HG02884 (cell line): ENCODE measurements around the gene WHRN.
A peak's percentile ranks its signal among the peaks of the same experiment; 100 is the strongest.

Experiments
- ATAC-seq: cut with Tn5 transposase; IDR thresholded peaks from one replicate; pipeline ENCODE4 v1.9.1; 2021; ENCODE audit warnings: mild to moderate bottlenecking, moderate library complexity; ENCODE audit not compliant: unreplicated experiment

Gene WHRN

GRCh38 chr9:114505187-114506081 lies at the start of gene WHRN:
WHRN (minus strand) TSS chr9:114505473; CDS start chr9:114504801, 672 bp downstream.
- ATAC-seq, result peak; percentile 77

- no peak for ATAC-seq
Measured at GRCh38 chr9:114553202-114553601, 47.9 kb upstream of the WHRN start.

DNA sequence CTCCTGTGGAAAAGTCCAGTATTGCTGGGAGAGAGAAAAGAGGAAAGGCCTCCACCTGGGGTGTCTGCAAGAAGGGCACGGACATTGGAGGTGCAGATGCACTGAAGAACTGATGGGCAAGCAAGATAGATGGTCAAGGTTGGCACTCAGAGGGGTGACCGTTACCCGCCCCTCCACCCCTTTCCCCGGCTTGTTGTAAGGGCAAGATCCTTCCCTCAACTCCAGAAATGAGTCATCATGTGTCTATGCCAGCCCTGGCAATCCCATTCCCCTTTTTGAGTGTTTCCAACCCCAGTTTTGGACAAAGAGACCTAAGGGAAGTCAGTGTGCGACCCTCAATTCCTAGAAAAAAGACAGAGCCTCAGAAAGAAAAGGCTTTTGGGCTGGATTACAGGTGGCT lies 47.4 kb upstream of the WHRN start:
- ATAC-seq, result no peak

DNA sequence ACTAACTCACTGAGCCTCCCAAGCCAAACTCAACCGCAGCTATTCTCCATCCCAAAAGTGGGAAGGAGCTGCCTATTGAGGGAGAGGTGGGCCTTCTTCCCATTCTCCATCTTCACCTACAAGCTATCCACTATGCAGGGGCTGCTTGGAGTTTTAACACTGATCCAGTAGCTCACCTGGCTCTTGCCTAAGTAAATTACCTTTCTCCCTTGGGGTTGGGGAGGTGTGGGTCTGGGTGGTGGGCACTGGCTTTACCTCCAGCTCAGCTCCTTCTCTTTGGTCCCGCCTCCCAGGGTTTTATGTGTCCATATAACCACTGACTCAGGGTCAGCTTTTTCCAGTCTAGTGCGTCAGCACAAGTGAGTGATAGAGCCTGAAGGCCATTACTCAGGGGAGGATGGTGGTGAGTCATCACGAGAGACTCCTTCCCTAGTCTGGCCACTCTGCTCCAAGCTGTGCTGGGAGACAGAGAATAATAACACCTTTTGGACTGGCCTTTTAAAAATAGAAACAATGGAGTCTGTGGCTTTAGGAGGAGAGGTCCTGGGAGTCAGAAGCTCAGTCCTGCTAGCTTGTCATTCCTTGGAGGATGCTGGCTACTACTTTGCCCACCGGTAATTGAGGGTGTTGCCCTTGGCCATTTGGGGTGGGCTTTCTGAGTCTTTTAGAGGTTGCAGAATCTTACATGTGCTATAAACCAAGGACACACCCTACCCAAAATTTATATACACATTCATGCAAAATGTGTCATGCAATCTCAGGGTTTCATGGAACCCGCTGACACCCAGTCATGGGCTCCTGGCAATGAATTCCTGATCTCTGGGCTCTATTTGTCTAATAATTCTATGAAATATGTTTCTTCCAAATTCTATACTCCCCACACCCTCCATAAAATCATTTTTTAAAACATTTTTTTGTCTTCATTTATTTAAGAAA lies 46.7 kb upstream of the WHRN start:
- no peak for ATAC-seq

DNA sequence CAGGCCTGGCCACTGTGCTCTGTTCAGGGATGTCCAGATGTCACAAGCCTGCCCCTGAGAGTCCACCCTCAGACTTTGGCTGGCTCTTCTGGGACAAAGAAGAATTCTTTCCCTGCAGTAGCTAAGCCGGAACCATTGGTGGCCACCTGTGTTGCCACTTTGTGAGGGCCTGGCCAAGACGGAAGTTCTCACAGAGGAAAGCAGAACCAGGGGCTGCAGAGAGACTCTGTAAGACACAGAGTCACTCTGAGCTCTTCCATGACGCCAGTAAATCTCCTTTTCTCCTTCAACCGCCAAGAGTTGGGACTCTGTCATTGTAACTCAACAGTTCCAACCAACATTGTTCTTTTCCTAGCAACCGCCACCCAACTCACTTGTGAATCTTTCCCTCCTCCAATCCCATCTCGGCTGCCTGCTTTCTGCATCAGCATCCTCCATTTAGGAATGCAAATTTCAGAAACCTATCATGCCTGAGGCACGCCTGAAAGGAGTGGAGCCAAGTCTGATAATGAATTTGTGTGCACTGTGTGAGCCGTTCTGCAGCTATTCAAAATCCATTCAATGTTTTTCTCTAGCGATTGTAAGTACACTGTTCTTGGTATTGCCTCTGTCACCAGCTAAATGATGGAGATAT lies 44.5 kb upstream of the WHRN start:
- no peak for ATAC-seq

DNA sequence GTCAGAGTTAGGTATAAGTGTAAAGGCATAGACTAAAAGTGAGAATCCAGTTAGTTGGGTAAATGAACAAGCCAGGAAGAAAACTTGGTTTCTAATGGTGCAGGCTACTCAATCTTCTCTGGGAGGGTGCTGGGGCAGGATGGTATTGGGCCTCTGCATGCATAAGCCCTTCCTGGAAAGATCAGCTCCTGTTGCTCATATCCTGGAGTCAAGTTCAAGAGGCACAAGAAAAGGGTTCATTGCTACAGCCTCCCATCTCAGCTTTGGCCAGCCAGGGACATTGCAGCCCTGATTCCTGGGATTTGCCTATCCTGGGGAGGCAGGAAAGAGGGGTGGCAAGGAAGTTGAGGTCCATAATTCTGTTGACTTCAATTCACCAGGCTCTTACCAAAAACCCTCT lies 41.6 kb upstream of the WHRN start:
- no peak for ATAC-seq

GRCh38 chr9:114545055-114545454 lies 39.8 kb upstream of the WHRN start:
- ATAC-seq, result no peak

DNA sequence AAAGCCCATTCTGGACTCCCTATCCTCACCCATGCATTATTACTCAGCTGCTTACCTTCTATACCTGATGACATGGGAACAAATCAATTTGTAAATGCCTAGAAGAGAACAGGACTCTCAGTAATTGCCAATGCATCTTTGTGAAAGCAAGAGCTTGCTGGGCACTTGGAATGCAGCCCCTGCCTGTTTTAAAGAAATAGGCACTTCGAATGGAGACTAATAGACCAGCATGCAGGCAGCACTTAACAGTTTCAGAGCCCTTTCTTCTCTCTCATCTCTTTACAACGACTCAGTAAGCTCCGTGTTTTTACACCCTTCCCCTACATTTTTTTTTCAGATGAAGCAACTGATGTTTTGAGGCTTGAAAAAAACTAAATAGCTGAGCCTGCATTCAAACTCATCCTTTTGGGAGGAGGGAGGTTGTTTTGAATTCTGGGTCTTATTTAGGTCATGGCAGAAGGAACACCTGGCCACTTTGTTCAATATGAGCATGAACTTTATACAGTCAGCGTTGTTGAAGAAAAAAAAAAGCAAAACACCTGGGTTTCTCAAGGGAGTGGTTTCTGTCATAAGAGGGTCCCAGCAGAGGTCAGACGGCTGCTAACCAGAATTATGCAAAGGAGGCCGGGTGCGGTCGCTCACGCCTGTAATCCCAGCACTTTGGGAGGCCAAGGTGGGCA lies 34.6 kb upstream of the WHRN start:
- no peak for ATAC-seq

GRCh38 chr9:114538241-114538640 lies 33.0 kb upstream of the WHRN start:
- peak; percentile 52 for ATAC-seq

- no peak for ATAC-seq
Measured at GRCh38 chr9:114532561-114533237, 27.4 kb upstream of the WHRN start.

- no peak for ATAC-seq
Measured at GRCh38 chr9:114529285-114529684, 24.0 kb upstream of the WHRN start.

DNA sequence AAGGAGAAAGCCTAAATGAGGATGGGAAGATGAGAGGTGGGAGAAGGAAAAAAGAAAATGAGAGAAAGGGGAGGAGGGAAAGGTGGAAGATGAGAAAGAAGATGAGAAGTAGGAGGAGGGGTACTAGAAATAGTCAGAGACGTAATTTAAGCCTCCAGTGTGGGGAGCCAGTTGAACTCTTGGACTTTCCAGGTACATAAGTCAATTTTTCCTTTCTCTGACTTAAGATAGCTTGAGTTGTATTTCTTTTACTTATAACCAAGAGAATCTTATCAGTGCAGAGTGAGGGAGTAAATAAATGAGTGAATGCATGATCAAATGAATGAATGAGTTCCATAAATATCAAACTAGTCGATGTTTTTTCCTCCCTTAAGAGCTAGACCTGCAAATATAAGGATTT lies 21.5 kb upstream of the WHRN start:
- no peak for ATAC-seq

DNA sequence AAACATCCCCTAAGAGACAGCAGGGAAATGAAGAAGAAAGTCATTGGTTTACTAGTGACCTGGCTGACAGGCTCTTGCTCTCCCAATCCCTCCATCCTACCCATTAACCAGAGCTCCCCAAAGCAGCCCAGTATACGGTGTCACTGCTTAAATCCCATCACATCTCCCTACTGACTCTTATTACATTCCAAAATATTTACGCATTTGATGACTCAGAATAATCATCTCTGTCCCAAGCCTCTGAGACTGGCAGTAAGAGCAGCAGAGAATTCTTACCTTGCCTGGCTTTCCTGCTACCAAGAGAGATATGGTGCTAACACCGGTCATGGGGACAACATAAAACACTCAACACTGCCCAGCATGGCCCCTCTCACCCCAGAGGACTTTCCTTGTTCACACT lies 20.2 kb upstream of the WHRN start:
- no peak for ATAC-seq

GRCh38 chr9:114524247-114524681 lies 19.0 kb upstream of the WHRN start:
- ATAC-seq, result no peak

- no peak for ATAC-seq
Measured at GRCh38 chr9:114522847-114523246, 17.6 kb upstream of the WHRN start.

GRCh38 chr9:114522286-114522685 lies 17.0 kb upstream of the WHRN start:
- ATAC-seq, result no peak

DNA sequence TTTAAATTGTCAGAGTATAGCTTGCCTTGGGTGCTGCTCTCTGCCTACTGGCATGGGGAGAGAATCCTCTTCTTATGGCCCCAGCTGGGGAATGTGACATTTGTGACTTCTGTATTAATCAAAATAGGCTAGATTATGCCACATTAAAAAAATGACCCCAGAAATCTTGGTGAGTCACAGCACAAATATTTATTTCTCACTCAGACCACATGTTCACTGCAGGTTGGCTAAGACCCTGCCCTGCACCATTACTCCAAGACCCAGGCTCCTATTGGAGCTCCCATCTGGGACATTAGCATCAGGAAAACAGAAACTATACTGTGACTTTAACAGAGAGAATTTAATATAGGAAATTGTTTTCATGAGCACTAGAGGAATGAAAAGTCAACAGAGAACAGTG lies 16.6 kb upstream of the WHRN start:
- no peak for ATAC-seq

DNA sequence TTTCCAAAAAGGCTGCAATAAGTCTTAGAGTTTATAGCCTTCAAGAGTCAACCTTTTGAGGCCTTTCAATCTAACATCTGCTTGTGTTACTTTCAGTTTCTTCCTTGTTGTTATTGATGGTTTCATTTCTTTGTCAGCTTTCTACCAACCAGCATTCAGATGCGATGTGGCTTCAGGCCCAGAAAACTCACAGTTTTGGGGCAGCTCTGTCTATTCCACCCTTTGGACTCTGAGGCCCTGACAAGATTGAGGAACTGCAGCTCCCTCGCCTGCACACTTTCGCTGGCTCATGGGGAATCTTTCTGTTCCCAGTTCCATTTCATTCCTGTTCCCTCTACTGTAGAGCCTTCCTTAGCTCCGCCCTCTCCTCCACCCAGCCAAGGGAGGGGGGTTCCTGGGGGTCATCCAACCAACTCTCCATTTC lies 13.3 kb upstream of the WHRN start:
- ATAC-seq, result peak; percentile 65

GRCh38 chr9:114518120-114518519 lies 12.8 kb upstream of the WHRN start:
- no peak for ATAC-seq

DNA sequence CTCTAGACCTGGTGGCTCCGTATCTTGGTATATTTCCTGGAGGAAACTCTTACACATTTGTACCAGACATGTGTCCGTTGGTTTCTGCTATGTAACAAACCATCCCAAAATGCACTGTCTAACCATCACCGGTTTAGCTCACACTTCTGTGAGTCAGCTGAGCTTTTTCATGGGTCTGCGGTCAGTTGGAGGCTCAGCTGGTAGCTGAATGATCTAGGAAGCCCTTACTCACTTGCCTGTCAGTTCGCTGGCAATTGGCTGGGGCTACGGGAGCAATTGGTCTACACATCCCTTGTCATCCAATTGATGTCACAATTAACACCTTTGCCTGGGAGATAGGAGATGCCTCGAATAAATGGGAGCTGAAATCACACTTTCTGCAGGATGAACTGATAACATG lies 11.6 kb upstream of the WHRN start:
- no peak for ATAC-seq
